ENCODE results near the gene MRPL45. TPM values are rescaled to one million over a fixed set of nuclear protein-coding genes. Genes with fewer than 3 reads are reported as not detected.
"Not testable (repeated sequence)": the region's sequence is repeated elsewhere in the genome, so short reads cannot be mapped to it uniquely, and the experiment has no call there.

The MRPL45 gene
- total RNA-seq, result 10 to 100 TPM; 54.4 to 57.4 TPM

GRCh38 chr17:38296834-38297517 lies at the start of gene MRPL45:
MRPL45 (plus strand) TSS chr17:38297168; CDS start chr17:38297184, 16 bp downstream.
- Mint-ChIP-seq H3K27ac (peak within 1 kb of the TSS; percentile 92), H3K4me3 (peak within 1 kb of the TSS; percentile 94)
- H3K9me3 Mint-ChIP-seq (ENCODE audit: low read depth); H3K36me3 Mint-ChIP-seq (ENCODE audit: low read depth); H3K27me3 Mint-ChIP-seq; H3K4me1 Mint-ChIP-seq: not testable (repeated sequence)
- intact Hi-C loops (cut with DNase I, micrococcal nuclease), result loop anchor here in 1 of 2 experiments (1.0 to 2.0 kb wide), 3 partner anchors 40 to 688 kb away; partner anchors contain the start of genes SOCS7 and SYNRG
- peak; percentile 97 for ATAC-seq
- DNase-seq, result peak; percentile 99
- ChIA-PET CTCF (interaction anchor here (1.1 kb wide), 1 partner anchor 52 kb away, joined by 3 read pairs; no protein-coding TSS in a partner anchor), POLR2A (interaction anchor here (0.6 kb wide), 2 partner anchors 19 to 22 kb away, joined by 3 read pairs; no protein-coding TSS in a partner anchor)

- POLR2A ChIA-PET; H3K4me1 Mint-ChIP-seq; DNase-seq; H3K27me3 Mint-ChIP-seq; H3K36me3 Mint-ChIP-seq (ENCODE audit: low read depth); H3K27ac Mint-ChIP-seq; intact Hi-C loops (cut with DNase I, micrococcal nuclease); ATAC-seq; H3K4me3 Mint-ChIP-seq; H3K9me3 Mint-ChIP-seq (ENCODE audit: low read depth): not testable (repeated sequence)
- CTCF ChIA-PET, result interaction anchor here (0.7 kb wide), 1 partner anchor 620 kb away, joined by 3 read pairs; no protein-coding TSS in a partner anchor
Observed at GRCh38 chr17:38253191-38253590, 43.8 kb upstream of the MRPL45 start.

GRCh38 chr17:38254357-38254756 lies 42.6 kb upstream of the MRPL45 start:
- ATAC-seq; H3K36me3 Mint-ChIP-seq (ENCODE audit: low read depth); H3K4me1 Mint-ChIP-seq; H3K9me3 Mint-ChIP-seq (ENCODE audit: low read depth); H3K27me3 Mint-ChIP-seq; POLR2A ChIA-PET; intact Hi-C loops (cut with DNase I, micrococcal nuclease); CTCF ChIA-PET; H3K27ac Mint-ChIP-seq; H3K4me3 Mint-ChIP-seq; DNase-seq: not testable (repeated sequence)

GRCh38 chr17:38257013-38257621 lies 39.9 kb upstream of the MRPL45 start:
- H3K9me3 Mint-ChIP-seq (ENCODE audit: low read depth); H3K36me3 Mint-ChIP-seq (ENCODE audit: low read depth); H3K27me3 Mint-ChIP-seq; POLR2A ChIA-PET; H3K4me1 Mint-ChIP-seq; CTCF ChIA-PET; H3K27ac Mint-ChIP-seq: not testable (repeated sequence)
- ATAC-seq (peak; percentile 87), DNase-seq (peak; percentile 88)
- intact Hi-C loops (cut with DNase I, micrococcal nuclease), result loop anchor here in 1 of 2 experiments (1.0 kb wide), 1 partner anchor 39 kb away; no protein-coding TSS in a partner anchor
- H3K4me3 Mint-ChIP-seq, result peak overlapping the region; percentile 49

- H3K27ac Mint-ChIP-seq; DNase-seq; POLR2A ChIA-PET; H3K36me3 Mint-ChIP-seq (ENCODE audit: low read depth); H3K27me3 Mint-ChIP-seq; ATAC-seq; intact Hi-C loops (cut with DNase I, micrococcal nuclease); H3K4me1 Mint-ChIP-seq; H3K9me3 Mint-ChIP-seq (ENCODE audit: low read depth); H3K4me3 Mint-ChIP-seq; CTCF ChIA-PET: not testable (repeated sequence)
Observed at GRCh38 chr17:38265974-38266506, 30.9 kb upstream of the MRPL45 start.

GRCh38 chr17:38266571-38266970 lies 30.4 kb upstream of the MRPL45 start:
- ATAC-seq; CTCF ChIA-PET; H3K4me3 Mint-ChIP-seq; H3K27me3 Mint-ChIP-seq; H3K9me3 Mint-ChIP-seq (ENCODE audit: low read depth); H3K36me3 Mint-ChIP-seq (ENCODE audit: low read depth); POLR2A ChIA-PET; DNase-seq; intact Hi-C loops (cut with DNase I, micrococcal nuclease); H3K27ac Mint-ChIP-seq; H3K4me1 Mint-ChIP-seq: not testable (repeated sequence)

GRCh38 chr17:38268138-38268537 lies 28.8 kb upstream of the MRPL45 start:
- ATAC-seq; H3K9me3 Mint-ChIP-seq (ENCODE audit: low read depth); H3K27ac Mint-ChIP-seq; H3K4me1 Mint-ChIP-seq; DNase-seq; H3K27me3 Mint-ChIP-seq; intact Hi-C loops (cut with DNase I, micrococcal nuclease); CTCF ChIA-PET; POLR2A ChIA-PET; H3K36me3 Mint-ChIP-seq (ENCODE audit: low read depth); H3K4me3 Mint-ChIP-seq: not testable (repeated sequence)

- H3K27me3 Mint-ChIP-seq; H3K4me1 Mint-ChIP-seq; ATAC-seq; H3K27ac Mint-ChIP-seq; DNase-seq; intact Hi-C loops (cut with DNase I, micrococcal nuclease); POLR2A ChIA-PET; H3K36me3 Mint-ChIP-seq (ENCODE audit: low read depth); H3K9me3 Mint-ChIP-seq (ENCODE audit: low read depth); H3K4me3 Mint-ChIP-seq: not testable (repeated sequence)
- CTCF ChIA-PET, result interaction anchor here (0.7 kb wide), 1 partner anchor 553 kb away, joined by 3 read pairs; no protein-coding TSS in a partner anchor
Observed at GRCh38 chr17:38269045-38269444, 27.9 kb upstream of the MRPL45 start.

- H3K27ac Mint-ChIP-seq; H3K4me1 Mint-ChIP-seq; H3K4me3 Mint-ChIP-seq; intact Hi-C loops (cut with DNase I, micrococcal nuclease); H3K9me3 Mint-ChIP-seq (ENCODE audit: low read depth); H3K36me3 Mint-ChIP-seq (ENCODE audit: low read depth); DNase-seq; H3K27me3 Mint-ChIP-seq; POLR2A ChIA-PET: not testable (repeated sequence)
- CTCF ChIA-PET, result interaction anchor here (0.7 kb wide), 1 partner anchor 553 kb away, joined by 3 read pairs; no protein-coding TSS in a partner anchor
- peak; percentile 80 for ATAC-seq
Observed at GRCh38 chr17:38269552-38269951, 27.4 kb upstream of the MRPL45 start.

- POLR2A ChIA-PET; H3K27me3 Mint-ChIP-seq; intact Hi-C loops (cut with DNase I, micrococcal nuclease); CTCF ChIA-PET; H3K27ac Mint-ChIP-seq; H3K4me3 Mint-ChIP-seq; H3K9me3 Mint-ChIP-seq (ENCODE audit: low read depth); H3K36me3 Mint-ChIP-seq (ENCODE audit: low read depth); DNase-seq; H3K4me1 Mint-ChIP-seq: not testable (repeated sequence)
- ATAC-seq, result peak; percentile 5
Observed at GRCh38 chr17:38285994-38286393, 11.0 kb upstream of the MRPL45 start.

- POLR2A ChIA-PET; H3K4me1 Mint-ChIP-seq; H3K9me3 Mint-ChIP-seq (ENCODE audit: low read depth); intact Hi-C loops (cut with DNase I, micrococcal nuclease); CTCF ChIA-PET; H3K27me3 Mint-ChIP-seq; H3K36me3 Mint-ChIP-seq (ENCODE audit: low read depth): not testable (repeated sequence)
- Mint-ChIP-seq H3K27ac (peak overlapping the region; percentile 73), H3K4me3 (peak overlapping the region; percentile 43)
- ATAC-seq, result peak; percentile 97
- DNase-seq, result peak; percentile 40
Observed at GRCh38 chr17:38286501-38287091, 10.4 kb upstream of the MRPL45 start.

Measured in activated CD4-positive, alpha-beta T cell treated with anti-CD3 and anti-CD28 coated beads for 36 hours (primary cell).